HEK293T (cell line): Measurements from ENCODE around the gene GABRA5.

Experiments used
- ARNT ChIP-seq: fragments of 450-650 bp; IDR thresholded peaks from 2 replicates; pipeline ENCODE4 v1.6.1; 2017; ENCODE audit warnings: mild to moderate bottlenecking
- FOXK2 ChIP-seq: fragments of 450-650 bp; IDR thresholded peaks from 2 replicates; pipeline ENCODE4 v1.6.1; 2016; ENCODE audit warnings: mild to moderate bottlenecking
- FOXM1 ChIP-seq: fragments of 450-650 bp; IDR thresholded peaks from 2 replicates; pipeline ENCODE4 v1.6.1; 2017; ENCODE audit warnings: mild to moderate bottlenecking, borderline replicate concordance
- L3MBTL2 ChIP-seq: fragments of 450-650 bp; conservative IDR thresholded peaks from 2 replicates; pipeline ENCODE4 v1.6.1; 2016; ENCODE audit warnings: mild to moderate bottlenecking
- NFRKB ChIP-seq: fragments of 450-650 bp; IDR thresholded peaks from 2 replicates; pipeline ENCODE4 v1.6.1; 2016; ENCODE audit warnings: mild to moderate bottlenecking, moderate library complexity
- PKNOX1 ChIP-seq: fragments of 450-650 bp; IDR thresholded peaks from 2 replicates; pipeline ENCODE4 v1.6.1; 2016
- SP1 ChIP-seq: fragments of 450-650 bp; IDR thresholded peaks from 2 replicates; pipeline ENCODE4 v1.6.1; 2017
- SUZ12 ChIP-seq: fragments of 450-650 bp; IDR thresholded peaks from 2 replicates; pipeline ENCODE4 v1.6.1; 2016; ENCODE audit warnings: mild to moderate bottlenecking
- TARDBP ChIP-seq: fragments of 450-650 bp; IDR thresholded peaks from 2 replicates; pipeline ENCODE4 v1.6.1; 2016
- ZNF384 ChIP-seq: fragments of 450-650 bp; IDR thresholded peaks from 2 replicates; pipeline ENCODE4 v1.6.1; 2016

DNA sequence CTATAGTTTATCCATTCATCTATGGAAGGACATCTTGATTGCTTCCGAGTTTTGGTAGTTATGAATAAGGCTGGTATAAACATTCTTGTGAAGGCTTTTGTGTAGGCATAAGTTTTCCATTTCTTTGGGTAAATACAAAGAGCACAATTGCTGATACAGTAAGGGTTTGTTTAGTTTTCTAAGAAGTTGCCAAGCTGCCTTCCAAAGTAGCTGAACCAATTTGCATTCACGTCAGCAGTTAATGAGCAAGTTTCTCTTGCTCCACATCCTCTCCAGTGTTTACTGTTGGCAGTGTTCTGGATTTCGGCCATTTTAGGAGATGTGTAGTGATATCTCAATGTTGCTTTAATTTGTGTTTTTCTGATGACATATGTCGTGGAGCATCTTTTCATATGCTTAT, 34.2 kb downstream of the GABRA5 start:
- no peak for TF ChIP-seq FOXM1
- no peak for TF ChIP-seq PKNOX1
- TF ChIP-seq SP1: no peak
- TF ChIP-seq FOXK2: no peak
- no peak for TF ChIP-seq ARNT
- no peak for TF ChIP-seq ZNF384
- TF ChIP-seq SUZ12: no peak
- TF ChIP-seq TARDBP: no peak
- TF ChIP-seq L3MBTL2: no peak
- TF ChIP-seq NFRKB: no peak
